GM18520 (cell line): ENCODE measurements around the gene FSHR.
A peak's percentile ranks its signal among the peaks of the same experiment; 100 is the strongest.

Experiments used
- ATAC-seq: cut with Tn5 transposase; IDR thresholded peaks from one replicate; pipeline ENCODE4 v1.9.1; 2021; ENCODE audit not compliant: unreplicated experiment

Gene FSHR

GRCh38 chr2:49154140-49154539 is at the start of gene FSHR:
FSHR (minus strand) TSS chr2:49154515; CDS start chr2:49154417, 98 bp downstream.
- no peak for ATAC-seq

DNA sequence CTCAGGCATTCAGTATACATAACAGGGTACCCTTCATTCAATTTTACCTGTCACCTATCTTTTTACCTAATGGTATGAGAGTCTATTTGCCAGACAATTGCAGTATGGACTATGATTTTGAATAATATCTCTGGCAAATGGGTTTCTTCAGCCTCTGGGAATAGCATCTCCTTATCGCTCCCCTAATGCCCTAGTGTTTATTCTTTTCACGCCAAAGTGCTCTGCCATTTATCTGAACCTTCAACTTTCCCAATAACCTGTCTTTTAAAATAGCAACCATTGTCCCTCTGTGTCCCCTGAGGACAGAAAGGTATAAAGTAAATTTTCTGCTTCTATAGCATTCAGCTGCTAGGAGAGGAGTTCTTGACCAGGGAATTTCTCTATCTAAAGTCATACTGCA is 45.0 kb upstream of the FSHR start:
- no peak for ATAC-seq

DNA sequence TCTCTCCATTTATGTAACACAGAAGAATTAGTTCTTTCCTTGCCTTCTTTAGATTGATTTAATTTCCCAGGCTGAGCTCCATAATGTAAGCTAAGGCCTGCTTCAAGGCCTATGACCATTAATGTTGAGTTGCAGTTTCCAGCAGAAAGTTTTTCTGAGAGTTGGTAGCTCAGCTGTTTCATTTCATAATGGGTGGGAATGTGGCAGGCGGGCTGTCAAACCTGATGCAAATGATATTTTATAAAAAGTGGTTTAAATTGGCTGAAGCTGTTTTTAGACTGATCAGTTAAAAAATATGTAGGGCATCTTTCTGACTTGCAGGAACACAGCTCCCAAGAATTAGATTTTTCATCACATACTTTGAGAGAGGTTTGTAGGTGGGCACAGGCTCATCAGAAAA is 40.4 kb upstream of the FSHR start:
- ATAC-seq = no peak

GRCh38 chr2:49192036-49192435 is 37.7 kb upstream of the FSHR start:
- ATAC-seq = no peak

DNA sequence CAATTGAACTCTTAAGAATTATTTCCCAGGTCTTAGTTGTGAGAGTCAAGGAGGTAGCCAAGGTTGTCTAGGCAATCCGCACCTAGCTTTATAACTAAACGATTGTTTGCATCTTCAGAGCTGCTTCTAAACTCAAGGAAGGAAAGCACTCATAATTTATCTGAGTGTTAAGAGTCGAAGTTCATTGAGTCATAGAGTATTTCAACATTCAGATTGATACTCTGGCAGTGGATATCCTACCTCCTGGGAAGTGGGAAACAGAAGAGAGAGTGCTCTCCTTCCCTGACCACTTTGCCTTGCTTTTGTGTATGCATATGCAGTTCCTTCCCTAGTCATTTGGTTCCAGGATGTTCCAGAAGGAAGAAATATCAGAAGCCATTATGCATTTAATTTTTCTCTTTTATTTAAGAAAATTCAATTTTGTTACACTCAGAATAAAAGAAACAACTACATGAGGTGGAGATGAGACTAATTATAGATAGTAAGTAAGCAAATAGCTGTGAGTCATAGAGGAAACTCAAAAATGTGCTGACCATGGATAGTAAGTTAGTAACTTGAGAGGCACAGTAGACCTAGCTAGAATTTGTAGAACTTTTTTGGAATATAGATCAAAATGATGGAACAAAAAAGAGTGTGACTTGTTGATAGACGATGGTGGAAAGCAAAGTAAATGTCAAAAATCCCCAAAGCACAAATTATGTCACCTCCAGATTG is 35.4 kb upstream of the FSHR start:
- no peak for ATAC-seq

- no peak for ATAC-seq
Measured at GRCh38 chr2:49186050-49186648, 31.8 kb upstream of the FSHR start.

- ATAC-seq = no peak
Measured at GRCh38 chr2:49178656-49179055, 24.3 kb upstream of the FSHR start.

DNA sequence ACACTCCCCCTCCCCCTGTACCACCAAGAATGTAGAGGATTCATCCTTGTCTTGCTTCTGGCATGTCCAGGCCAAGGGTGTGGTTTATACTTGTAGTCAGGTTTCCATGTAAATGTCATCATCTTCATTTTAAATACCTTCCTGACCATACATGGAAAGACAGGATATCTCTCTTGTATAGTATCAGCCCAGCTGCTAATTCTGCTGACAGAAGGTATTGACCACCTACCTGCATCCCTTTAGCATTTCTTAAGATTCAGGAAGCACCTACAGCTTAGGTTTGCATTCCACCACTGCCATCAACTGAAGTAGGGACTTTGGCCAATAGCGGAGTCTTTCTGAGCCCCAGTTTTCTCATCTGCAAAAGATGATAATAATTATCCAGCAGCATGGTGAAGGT is 22.9 kb upstream of the FSHR start:
- ATAC-seq = no peak

- no peak for ATAC-seq
Measured at GRCh38 chr2:49175831-49176230, 21.5 kb upstream of the FSHR start.

DNA sequence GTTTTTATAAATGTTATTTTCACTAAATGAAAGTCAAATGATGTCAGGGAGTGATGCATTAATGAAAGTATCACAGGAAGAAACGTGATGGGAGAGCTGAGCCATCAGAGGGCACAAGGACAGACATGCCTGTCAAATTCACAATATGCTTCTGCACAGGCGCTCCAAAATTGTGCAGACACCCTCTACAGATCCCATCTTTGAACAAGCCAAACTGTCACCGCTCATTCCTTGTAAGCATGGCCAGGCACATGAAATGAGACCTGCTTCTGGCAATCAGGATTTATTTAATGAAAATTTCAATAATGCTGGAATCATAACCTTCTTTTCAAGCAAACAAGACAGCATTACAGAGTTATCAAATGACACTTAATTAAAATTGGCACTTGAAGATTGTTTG is 20.4 kb upstream of the FSHR start:
- no peak for ATAC-seq

GRCh38 chr2:49167131-49167530 is 12.8 kb upstream of the FSHR start:
- ATAC-seq = no peak

GRCh38 chr2:49165662-49166061 is 11.3 kb upstream of the FSHR start:
- ATAC-seq = no peak

DNA sequence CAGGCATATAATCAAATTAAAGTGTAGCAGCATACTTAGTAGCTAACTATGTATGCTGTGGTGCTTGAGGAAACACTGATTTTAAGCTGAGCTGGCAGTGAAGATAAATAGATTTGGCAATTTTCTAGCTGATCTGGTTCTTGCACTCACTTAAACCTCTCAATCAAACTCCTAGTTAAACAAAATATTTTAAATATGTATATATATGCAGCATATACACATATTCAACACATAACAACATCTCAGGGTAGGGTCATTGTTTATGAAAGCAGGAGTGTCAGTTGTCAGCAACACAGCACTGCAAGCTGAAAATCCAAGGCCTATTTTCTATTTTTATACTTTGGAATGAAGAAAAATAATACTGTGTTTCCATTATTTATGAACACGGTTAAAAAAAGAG is 10.4 kb upstream of the FSHR start:
- ATAC-seq = no peak

GRCh38 chr2:49162151-49162550 is 7.8 kb upstream of the FSHR start:
- no peak for ATAC-seq

- no peak for ATAC-seq
Measured at GRCh38 chr2:49154891-49155290, 576 bp upstream of the FSHR start.

DNA sequence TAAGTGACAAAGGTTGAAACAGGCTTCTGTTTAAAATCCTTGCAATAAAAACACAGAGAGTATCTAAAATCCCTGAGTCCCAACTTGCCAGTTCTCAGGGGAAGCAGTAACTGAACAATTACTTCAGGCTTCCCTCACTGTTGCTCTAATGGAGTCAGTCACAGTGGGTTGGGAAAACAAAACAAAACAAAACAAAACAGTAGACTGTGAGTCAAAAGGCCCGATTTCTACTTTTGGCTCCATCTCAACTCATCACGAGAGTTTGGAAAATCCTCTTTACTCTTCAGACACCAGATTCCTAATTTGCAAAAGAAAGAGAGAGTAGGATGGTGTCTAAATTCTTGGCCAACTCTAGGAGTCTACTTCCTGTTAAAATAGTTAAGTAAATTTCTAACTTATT is 1.1 kb downstream of the FSHR start:
- no peak for ATAC-seq

DNA sequence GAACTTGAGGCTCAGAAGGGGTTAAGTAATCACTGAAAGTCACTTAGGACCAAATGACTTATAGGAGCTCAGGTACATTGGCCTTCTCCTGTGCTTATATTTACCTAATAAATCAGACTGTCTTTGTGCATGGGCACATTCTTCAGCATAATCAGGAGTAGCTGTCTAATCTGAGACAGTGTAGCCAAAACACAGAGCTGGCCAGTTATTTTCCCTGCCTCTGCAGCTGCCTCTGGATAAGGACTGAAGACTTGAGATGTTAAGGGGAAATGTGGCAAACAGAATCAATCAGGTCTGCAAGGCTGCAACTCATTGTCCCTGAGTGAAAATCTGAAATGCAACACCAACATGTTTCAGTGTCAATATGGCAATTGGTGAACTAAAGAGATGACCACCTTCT is 1.5 kb downstream of the FSHR start:
- ATAC-seq = no peak

- no peak for ATAC-seq
Measured at GRCh38 chr2:49146401-49146800, 7.9 kb downstream of the FSHR start.

GRCh38 chr2:49131801-49132200 is 22.5 kb downstream of the FSHR start:
- no peak for ATAC-seq

DNA sequence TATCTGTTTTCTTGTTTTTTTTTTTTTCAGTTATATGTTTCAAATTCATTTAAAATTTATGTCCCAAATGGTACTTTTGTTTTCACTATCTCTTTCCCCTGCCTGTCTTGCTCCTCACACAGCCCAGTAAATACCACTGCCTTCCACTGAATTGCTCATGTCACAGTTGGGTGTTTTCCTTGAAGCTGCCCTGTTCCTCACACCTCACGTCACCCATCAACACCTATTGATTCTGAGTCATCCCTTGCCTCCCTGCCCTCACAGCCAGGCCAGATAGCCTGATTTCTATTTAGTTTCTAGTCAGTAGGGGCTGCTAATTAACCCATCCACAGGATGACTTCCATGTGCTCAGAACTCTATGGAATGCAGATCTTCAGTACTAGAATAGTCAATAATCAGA is 25.3 kb downstream of the FSHR start:
- peak; percentile 100 for ATAC-seq

GRCh38 chr2:49123600-49123999 is 30.7 kb downstream of the FSHR start:
- no peak for ATAC-seq

DNA sequence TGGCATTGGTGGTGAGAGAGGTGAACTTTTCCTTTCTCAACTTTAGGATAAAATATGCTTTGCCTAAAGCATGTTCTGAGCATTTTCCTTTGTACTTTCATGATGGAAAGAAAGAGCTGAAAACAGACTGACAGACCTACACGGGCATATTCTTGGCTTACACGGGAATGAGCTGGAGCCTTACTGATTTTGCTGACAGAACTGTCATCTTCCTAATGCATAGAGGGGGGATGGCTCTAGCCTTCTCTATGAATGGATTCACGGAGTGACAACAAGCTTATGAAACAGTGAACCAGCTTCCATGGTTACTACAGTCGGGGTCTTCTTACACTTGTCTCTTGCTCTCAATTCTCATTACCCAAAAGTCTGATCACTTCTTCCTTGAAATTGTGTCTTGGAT is 32.2 kb downstream of the FSHR start:
- ATAC-seq = no peak

- ATAC-seq = no peak
Measured at GRCh38 chr2:49113046-49113445, 41.3 kb downstream of the FSHR start.
